Measurements from ENCODE around the gene SLIT1. TPM values are rescaled to one million over a fixed set of nuclear protein-coding genes. Genes with fewer than 3 reads are reported as not detected.

The SLIT1 gene
- total RNA-seq, 1 donor from 2014 or later, result 0.05 TPM

DNA sequence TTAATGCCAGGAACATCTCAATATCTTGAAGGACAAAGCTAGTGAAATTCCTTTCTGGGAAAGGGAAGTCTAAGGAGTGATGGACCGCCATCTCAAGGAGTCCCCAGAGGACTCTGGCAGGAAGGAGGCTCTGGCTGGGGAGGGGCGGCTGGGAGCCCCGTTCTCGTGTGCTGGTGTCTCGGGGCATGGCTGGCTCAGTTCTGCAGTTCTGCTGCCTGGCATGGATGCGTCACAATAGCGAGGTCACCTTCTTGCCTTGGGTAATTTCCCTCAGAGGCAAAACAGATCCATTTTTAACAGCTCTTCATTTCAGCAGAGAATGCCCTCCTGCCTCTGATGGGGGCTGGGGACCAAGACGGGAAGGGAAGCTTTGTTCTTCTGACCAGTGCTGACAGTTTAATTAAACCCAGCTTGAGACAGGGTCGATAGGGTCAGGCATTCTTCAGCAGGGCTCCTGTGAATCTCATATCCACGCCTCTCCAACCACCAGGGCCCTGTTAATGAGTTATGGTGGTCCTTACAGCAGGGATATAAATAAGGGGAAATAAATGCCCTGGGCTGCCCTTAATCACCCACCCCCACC lies 35.7 kb downstream of the SLIT1 start:
- DNase-seq (ENCODE audit: low spot score), result no peak
- intact Hi-C loops (cut with DNase I), result no loop called here

GRCh38 chr10:97149079-97149531 lies 36.7 kb downstream of the SLIT1 start:
- peak; percentile 51 for DNase-seq (ENCODE audit: low spot score)
- intact Hi-C loops (cut with DNase I), result no loop called here

DNA sequence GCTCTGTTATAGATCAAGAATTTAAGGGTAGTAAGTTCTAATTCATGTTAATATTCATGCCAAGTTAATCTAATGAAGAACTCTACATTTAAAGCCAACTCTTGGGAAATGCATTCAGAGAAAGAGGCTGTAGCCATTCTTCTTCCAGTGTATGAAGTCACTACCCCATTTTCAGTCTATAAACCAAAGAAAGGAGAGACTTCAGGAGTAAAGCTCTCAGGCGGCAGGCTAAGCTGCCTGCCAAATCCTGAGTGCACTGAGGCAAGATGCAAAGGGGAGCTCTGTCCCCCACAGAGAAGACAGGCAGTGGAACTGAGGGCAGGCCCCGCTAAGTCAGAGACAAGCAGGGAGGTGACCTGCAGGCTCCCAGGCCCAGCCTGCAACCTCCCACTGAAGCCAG lies 41.5 kb downstream of the SLIT1 start:
- intact Hi-C loops (cut with DNase I), result no loop called here
- no peak for DNase-seq (ENCODE audit: low spot score)

DNA sequence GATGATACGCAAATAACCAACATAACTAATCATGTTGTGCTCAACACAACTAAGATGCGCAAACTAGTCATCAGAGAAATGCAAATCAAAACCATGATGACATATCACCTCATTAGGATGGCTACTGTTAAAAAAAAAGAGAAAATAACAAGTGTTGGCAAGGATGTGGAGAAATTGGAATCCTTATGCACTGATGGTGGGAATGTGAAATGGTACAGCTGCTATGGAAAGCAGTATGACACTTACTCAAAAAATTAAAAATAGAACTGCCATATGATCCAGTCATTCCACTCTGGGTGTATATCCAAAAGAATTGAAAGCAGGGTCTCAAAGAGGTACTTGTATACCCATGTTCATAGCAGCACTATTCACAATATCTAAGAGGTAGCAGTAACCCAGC lies 42.9 kb downstream of the SLIT1 start:
- DNase-seq (ENCODE audit: low spot score), result no peak
- intact Hi-C loops (cut with DNase I), result no loop called here

GRCh38 chr10:97140902-97141745 lies 44.6 kb downstream of the SLIT1 start:
- intact Hi-C loops (cut with DNase I), result no loop called here
- DNase-seq (ENCODE audit: low spot score), result peak; percentile 65

GRCh38 chr10:97140049-97140846 lies 45.5 kb downstream of the SLIT1 start:
- DNase-seq (ENCODE audit: low spot score), result peak; percentile 57
- intact Hi-C loops (cut with DNase I), result no loop called here

- DNase-seq (ENCODE audit: low spot score), result peak; percentile 53
- intact Hi-C loops (cut with DNase I), result no loop called here
Observed at GRCh38 chr10:97139651-97140048, 46.1 kb downstream of the SLIT1 start.

- DNase-seq (ENCODE audit: low spot score), result peak; percentile 71
- intact Hi-C loops (cut with DNase I), result no loop called here
Observed at GRCh38 chr10:97138846-97139245, 46.9 kb downstream of the SLIT1 start.

GRCh38 chr10:97138174-97138573 lies 47.6 kb downstream of the SLIT1 start:
- no peak for DNase-seq (ENCODE audit: low spot score)
- intact Hi-C loops (cut with DNase I), result no loop called here

GRCh38 chr10:97136756-97137155 lies 49.0 kb downstream of the SLIT1 start:
- no peak for DNase-seq (ENCODE audit: low spot score)
- intact Hi-C loops (cut with DNase I), result no loop called here

DNA sequence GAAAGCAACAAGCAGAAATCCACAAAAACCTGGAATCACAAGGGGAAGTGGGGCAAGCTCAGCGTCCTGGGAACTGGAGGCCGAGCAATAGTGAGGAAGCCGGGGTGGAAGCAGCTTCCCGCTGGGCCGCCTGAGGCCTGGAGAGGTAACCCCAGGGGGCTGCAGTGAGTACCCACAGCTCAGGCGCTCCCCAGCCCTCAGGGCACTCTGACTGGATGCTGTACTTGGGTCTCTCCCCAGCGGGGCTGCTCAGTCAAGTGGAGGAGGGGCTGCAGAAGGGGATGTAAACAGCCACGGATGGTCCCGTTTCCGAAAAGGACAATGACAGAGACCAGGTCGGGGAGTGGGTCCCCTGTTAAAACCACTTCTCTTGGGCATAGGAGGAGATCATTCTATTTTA lies 50.3 kb downstream of the SLIT1 start:
- peak; percentile 44 for DNase-seq (ENCODE audit: low spot score)
- intact Hi-C loops (cut with DNase I), result no loop called here

DNA sequence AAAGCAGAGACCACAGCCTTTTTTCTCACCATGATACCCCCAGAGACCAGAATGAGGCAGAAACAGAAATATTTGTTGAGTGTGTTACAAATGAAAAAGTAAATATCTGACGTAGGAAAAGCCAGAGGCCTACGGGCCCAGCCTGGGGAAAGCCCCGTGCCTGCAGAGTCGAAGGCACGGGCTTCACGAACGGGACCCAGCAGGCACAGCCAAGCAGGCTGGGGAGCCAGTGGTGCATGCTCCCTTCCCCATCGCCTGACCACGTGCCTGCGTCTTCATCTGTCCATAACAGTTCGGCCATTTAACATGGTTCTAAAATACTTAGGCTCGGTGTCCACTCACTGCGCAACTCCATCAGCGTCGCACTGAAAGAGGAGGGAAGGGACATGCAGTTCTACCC lies 50.8 kb downstream of the SLIT1 start:
- DNase-seq (ENCODE audit: low spot score), result peak; percentile 70
- intact Hi-C loops (cut with DNase I), result no loop called here

- peak; percentile 49 for DNase-seq (ENCODE audit: low spot score)
- intact Hi-C loops (cut with DNase I), result no loop called here
Observed at GRCh38 chr10:97134110-97134509, 51.6 kb downstream of the SLIT1 start.

DNA sequence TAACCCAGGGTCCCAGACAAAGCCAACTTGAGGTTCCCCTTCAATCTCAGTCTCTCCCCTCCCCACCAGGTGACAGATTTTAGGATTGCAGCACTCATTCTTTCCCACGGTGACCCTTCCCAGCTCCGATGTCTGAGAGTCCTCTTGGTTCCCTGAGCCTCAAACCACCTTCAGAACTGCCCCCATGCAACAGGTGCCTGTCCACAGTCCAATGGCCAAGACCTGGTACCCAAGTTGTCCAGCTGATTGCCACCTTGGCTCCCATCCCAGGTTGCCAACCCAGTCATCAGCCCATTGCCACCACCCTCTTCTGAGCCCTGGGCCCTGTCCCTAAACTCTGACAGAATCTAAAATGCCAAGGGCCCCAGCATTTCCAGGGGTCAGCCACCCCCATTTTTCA lies 53.5 kb downstream of the SLIT1 start:
- peak; percentile 63 for DNase-seq (ENCODE audit: low spot score)
- intact Hi-C loops (cut with DNase I), result no loop called here

DNA sequence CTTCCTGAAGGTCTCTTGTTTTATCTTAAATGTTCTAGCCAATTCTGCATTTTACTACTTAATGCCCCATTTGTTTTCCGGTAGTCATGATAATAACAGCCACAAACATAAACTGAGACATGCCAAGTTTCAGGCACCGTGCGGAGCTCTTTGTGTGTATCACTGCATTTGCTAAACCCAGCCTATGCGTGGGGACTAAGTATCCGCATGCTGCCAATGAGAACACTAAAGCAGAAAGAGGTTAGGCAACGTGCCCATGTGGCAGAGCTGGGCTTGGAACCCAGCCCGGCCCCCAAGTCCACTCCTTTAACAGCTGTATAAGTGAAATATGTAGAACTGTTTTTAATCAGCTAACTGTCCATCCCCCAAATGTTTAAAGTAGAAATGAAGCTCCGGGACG lies 54.1 kb downstream of the SLIT1 start:
- intact Hi-C loops (cut with DNase I), result no loop called here
- DNase-seq (ENCODE audit: low spot score), result peak; percentile 69

- intact Hi-C loops (cut with DNase I), result no loop called here
Observed at GRCh38 chr10:97131181-97131628, 54.6 kb downstream of the SLIT1 start.

GRCh38 chr10:97129666-97130065 lies 56.1 kb downstream of the SLIT1 start:
- intact Hi-C loops (cut with DNase I), result no loop called here
- DNase-seq (ENCODE audit: low spot score), result peak; percentile 71

More at GRCh38 chr10:97131181-97131628, 54.6 kb downstream of the SLIT1 start:
- DNase-seq (ENCODE audit: low spot score), result peak; percentile 67

DNA sequence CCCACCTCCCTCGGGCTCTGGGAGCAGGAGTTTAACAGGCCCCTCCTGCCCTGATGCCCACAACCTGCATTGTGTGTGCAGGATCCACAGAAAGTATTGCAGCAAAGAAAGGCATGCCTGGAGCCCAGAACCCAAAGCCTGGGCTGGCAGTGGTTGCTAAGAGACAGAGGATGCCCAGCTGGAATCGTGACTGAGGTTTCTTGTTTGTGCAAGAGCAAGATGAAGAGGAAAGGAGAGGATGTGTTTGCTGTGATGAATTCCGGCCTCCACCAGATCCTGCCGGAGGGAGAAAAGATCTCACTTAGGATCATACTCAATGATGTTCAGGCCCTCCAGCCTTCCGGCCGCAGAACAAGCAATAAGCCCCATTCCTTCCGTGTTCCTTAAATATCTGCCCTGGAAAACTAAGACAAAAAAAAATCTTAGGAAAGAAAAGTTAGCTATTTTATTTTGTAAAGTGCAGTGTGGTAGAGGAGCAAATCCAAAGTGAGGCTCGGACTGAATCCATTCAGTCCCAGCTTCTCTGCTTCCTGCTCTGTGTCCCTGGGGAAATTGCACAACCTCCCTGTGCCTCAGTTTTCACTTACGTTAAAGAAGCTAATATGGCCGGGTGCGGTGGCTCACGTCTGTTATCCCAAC lies 57.1 kb downstream of the SLIT1 start:
- intact Hi-C loops (cut with DNase I), result no loop called here
- DNase-seq (ENCODE audit: low spot score), result peak; percentile 38

- DNase-seq (ENCODE audit: low spot score), result peak; percentile 54
- intact Hi-C loops (cut with DNase I), result no loop called here
Observed at GRCh38 chr10:97128039-97128492, 57.7 kb downstream of the SLIT1 start.

DNA sequence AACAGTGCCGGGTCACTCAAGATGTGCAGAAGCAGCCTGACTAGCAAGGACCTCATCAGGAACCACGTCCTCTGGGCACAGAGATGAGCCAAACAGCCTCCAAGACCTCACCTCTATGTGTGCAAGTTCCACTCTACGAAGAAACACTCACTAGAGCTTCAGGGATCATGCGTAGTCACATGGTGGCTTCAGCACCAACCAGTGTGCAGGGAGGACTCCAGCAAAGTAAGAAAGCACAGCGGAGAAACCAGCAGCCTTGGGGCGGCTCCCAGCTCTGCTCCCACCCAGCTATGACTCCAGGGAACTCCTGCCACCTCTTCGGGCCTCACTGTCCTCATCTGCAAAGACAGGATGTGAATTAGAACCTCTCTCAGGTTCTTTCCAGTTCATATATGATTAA lies 58.2 kb downstream of the SLIT1 start:
- DNase-seq (ENCODE audit: low spot score), result peak; percentile 33
- intact Hi-C loops (cut with DNase I), result no loop called here

Data from cardiac septum (tissue), 1 donor.